GM19452 (cell line): ENCODE results near the gene ATP5F1E.
"Not testable (repeated sequence)": the region's sequence is repeated elsewhere in the genome, so short reads cannot be mapped to it uniquely, and the experiment has no call there.

Experiments
- ATAC-seq: cut with Tn5 transposase; IDR thresholded peaks from one replicate; pipeline ENCODE4 v1.9.1; 2021; ENCODE audit not compliant: unreplicated experiment

The ATP5F1E gene

DNA sequence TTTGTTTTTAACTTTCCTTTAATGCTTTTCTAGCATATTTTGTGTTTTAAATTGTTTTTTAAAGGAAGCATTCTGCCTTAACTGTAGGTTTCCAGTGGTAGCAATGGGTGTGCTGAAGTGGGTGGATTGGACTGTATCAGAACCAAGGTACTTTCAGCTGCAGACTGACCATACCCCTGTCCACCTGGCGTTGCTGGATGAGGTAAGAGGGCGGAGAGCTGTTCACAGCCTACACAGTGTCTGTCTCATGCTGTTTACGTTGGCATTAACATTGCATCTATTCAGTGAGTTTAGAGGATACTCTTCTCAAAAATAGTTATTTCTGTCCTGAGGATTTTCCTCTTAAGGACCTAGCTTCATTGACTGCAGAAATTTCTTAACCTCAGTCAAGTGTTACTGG, 39.2 kb downstream of the ATP5F1E start:
- ATAC-seq = no peak

DNA sequence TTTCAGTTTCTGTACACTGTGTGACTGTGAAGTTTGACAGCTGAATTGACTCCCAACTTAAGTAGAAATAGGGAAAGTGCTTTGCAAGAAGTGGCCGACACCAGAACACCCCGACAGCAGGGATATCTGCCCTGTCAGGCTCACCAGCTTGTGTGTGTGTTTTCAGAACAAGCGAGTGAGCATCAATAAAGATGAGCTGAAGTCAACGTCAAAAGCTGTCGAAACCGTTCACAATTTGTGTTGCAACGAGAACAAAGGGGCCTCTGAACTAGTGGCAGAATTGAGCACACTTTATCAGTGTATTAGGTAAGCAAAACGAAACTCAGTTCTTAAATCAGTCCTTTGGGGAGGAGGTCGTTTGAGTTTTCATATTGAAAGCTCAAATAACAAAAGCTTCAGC, 40.4 kb downstream of the ATP5F1E start:
- ATAC-seq = no peak

DNA sequence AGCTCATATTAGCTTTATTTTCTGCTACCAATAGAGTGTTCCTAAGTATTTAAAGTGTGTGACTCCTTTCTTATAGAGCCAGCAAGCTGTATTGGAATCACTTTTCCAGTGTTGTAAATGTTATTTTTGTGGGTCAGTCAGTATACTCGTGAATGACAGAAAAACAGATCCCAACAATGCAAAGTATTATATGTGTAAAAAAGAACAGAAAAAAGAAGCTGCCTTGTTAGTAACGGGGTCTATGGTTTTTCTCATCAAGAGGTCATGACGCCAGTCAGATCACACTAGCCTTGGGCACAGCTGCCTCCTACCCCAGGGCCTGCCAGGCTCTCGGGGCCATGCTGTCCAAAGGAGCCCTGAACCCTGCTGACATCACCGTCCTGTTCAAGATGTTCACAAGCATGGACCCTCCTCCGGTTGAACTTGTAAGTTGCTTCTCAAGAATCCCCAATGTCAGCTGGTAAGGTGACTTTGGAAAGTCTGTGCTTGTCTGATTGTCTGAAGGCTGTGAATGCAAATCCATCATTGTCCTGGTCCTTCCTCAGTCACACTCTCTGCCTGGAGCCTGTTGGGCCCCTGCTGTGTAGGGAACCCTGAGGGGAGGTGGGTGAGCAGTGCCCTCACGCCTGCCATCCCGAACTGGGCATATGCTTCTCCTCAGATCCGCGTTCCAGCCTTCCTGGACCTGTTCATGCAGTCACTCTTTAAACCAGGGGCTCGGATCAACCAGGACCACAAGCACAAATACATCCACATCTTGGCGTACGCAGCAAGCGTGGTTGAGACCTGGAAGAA, 41.3 kb downstream of the ATP5F1E start:
- no peak for ATAC-seq

DNA sequence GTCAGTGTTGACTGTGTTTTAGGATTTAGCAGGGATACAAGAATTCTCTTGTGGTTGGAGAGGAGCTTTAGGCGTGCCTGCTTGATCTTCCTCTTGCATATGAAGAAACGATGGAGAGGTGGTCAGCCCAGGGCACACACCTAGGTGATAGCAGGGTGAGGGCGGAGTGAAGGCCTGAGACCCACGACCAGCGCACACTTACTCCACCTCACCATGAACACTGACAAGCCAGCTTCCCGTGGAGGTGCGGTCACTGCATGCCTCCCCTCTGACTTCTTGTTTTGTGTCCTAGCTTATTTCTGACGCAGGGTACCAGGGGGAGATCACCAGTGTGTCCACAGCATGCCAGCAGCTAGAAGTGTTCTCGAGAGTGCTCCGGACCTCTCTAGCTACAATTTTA, 42.9 kb downstream of the ATP5F1E start:
- ATAC-seq = no peak

DNA sequence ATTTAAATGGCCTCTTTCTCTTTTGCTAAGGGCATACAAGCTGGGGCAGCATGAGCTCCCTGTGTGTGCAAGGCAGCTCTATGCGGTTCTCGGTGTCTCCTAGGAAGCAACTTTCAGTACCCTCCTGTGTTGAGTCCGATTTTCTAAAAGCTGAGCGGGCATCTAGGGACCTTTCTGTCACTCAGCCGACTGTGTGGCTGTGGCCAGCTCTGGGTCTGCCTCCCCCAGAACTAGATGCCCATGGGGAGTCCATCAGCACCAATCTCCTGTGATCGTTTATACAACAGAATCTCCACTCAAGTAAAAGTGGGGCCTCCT, 43.6 kb downstream of the ATP5F1E start:
- ATAC-seq = no peak

DNA sequence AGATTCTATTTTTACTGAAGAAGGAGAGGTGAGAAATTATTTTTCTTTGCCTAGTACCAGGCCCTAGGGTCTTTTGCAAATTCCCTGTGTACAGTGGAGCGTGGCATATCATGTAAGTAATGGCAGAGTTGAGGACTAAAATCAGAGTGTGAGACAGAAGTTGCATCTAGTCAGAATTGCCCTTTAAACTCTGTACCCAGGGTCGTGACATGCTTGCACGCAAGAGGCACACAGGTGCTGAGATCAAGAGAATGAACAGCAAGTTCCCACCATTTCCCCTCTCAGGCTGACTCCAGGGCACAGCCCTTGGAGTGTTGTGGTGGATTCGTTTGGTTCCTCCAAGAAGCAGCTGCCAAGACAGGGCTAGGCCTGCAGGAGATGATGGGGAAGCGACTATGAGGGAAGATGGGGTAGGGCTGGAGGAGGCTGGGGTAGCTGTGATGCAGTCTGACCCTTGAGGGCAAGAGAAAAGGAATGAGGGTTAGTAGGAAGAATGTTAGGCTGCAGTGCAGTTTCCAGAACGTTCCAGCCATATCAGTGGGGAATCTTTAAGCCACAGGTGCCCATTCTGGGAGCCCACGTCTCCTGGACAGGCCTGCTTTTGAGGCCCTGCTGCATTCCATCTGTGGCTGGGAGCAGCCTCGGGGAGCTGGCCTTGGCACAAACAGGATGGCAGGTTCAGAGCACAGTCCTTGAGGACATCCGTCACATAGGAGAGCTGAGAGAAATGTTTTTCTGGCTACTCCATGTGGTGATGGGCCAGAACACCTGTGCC, 44.2 kb downstream of the ATP5F1E start:
- no peak for ATAC-seq

DNA sequence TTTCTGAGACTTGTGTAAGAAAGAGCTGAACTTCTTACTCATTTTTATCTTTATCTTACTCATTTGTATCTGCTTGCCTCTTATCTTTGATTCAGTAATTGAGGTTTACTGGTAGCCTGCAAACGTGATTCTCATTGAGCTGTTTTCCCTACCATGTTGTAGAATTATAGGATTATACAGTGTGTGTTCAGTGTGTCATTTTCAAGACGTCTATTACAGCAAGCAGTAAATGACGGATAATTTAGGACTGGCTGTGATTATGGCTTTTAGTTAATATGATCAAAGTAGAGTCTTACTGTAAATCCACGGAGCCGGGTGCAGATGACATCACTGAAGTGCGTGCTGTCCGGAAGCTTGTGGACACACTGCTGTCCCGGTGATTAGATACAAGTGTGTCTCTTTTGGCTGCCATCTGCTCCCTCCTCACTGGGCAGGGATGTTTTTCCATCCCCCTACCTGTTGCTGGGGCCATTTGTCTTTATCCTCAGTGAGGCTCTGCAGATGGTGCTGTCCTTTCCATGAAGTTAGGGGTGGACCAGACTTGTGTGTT, 45.1 kb downstream of the ATP5F1E start:
- ATAC-seq = no peak

DNA sequence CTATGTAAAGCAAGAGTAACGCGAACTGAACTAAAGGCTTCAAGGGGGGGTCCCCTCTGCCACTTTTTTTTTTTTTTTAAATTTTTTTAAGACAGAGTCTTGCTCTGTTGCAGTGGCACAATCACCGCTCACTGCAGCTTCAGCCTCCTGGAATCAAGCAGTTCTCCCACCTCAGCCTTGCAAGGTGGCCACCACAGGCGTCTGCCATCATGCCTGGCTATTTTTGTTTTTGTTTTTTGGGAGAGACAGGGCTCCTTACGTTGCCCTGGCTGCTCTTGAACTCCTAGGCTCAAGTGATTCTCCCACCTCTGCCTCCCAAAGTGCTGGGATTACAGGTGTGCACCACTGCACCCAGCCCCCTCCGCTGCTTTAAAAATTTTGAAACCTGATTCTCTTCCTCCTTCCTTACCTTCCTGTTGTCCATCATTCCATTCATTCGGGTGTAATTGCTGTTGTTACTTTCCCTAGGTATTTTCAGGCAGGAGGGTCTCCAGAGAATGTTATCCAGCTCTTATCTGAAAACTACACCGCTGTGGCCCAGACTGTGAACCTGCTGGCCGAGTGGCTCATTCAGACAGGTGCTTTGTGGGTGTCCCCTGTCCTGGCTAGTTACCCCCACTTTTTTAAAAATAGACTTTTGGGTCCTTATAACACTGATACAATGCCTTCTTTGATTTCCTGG, 45.7 kb downstream of the ATP5F1E start:
- no peak for ATAC-seq

DNA sequence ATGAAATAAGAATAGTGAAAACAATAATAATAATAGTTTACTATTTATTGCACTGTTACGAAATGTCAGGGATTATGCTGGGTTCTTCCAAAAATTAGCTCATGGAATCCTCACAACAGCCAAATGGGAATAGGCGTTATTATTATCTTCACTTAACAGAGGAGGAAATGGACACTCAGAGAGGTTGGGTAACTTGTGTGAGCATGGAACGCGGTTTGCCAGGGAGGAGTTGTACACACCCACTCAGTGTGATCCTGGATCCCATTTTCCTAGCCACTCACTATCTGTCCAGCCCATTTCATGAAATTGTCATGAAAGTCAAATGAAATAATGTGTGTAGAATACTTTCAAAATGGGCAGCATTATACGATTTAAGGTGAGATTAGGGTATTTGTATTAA, 46.5 kb downstream of the ATP5F1E start:
- ATAC-seq = no peak

DNA sequence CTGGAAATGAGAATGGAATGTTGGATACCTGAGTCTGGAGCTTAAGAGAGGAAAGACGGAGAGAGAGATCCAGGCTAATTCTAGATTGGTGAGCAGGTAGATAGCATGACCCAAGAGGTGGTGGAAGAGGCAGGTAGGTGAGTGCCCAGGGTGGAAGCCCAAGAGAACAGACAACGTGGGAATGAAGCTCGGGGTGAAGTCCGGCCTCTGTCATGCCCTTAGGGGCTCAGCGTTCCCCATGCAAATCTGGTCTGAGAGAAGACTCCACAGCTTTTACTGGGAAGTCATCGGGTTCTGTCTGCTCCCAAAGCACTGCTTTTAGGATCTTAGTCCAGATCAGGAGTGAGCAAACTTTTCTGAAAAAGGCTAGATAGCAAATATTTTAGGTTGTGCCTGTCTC, 47.4 kb downstream of the ATP5F1E start:
- no peak for ATAC-seq

DNA sequence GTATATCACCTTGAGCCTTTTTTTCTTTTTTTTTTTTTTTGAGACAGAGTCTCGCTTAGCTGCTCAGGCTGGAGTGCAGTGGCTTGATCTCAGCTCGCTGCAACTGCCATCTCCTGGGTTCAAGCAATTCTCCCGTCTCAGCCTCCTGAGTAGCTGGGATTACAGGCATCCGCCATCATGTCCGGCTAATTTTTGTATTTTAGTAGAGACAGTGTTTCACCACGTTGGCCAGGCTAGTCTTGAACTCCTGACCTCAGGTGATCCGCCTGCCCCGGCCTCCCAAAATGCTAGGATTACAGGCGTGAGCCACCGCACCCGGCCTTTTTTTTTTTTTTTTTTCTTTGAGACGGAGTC, 49.0 kb downstream of the ATP5F1E start:
- not testable (repeated sequence) for ATAC-seq

DNA sequence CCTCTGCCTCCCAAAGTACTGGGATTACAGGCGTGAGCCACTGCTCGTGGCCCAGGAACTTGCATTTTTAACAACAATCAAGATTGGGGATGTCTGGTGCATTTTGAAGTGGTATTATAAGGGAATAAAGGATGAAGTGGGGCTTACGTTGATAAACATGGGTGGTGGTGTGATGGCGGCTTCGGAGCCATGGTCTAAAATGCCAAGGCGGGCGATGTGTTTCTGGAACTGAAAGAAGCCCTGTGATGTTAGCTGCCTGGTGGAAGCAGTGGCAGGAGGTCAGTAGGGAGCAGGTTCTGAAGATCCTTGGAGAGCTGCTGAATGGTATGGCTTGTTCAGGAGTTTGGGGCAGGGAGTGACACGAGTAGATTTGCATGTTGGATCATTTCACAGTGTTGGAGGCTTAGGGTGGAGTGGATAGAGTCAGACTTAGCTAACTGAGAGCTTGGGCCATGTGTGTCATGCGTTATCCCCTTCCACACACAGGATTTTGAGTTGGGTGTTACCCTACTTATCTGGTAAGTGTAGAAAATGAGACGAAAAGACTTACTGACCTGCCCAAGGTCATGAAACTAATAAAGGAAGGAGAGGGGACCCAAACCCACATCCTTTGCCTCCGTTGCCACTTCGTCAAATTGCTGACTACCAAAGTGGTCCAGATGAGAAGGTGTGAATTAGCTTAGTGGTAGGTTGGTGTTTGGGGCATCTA, 49.6 kb downstream of the ATP5F1E start:
- ATAC-seq = no peak

DNA sequence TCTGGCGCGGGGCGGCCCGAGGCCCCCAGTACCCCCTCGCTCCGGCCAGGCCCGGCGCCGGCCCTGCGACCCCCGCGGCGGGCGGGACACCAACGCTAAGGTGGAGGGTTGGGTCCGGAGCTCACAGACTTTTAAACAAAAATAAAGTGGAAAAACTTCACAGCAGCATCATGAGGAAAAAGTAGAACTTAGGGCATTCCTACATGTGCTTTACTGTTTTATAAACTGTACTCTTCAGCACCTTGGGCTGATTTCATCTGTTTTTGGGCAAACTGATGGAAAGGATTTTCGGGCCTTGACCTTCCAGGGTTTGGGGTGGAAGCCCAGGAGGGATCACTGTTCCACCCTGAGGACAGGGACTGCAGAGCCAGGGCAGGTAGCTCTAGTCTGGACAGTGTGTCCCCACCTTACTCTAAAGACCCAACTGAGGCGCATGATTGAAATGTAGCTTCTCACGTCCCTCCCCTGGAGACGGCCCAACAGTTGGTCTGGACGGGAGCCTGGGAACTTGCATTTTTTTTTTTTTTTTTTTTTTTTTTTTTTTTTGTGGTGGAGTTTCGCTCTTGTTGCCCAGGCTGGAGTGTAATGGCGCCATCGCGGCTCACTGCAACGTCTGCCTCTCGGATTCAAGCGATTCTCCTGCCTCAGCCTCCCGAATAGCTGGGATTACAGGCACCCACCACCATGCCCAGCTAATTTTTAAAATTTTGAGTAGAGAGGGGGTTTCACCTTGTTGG, 50.3 kb downstream of the ATP5F1E start:
- no peak for ATAC-seq

DNA sequence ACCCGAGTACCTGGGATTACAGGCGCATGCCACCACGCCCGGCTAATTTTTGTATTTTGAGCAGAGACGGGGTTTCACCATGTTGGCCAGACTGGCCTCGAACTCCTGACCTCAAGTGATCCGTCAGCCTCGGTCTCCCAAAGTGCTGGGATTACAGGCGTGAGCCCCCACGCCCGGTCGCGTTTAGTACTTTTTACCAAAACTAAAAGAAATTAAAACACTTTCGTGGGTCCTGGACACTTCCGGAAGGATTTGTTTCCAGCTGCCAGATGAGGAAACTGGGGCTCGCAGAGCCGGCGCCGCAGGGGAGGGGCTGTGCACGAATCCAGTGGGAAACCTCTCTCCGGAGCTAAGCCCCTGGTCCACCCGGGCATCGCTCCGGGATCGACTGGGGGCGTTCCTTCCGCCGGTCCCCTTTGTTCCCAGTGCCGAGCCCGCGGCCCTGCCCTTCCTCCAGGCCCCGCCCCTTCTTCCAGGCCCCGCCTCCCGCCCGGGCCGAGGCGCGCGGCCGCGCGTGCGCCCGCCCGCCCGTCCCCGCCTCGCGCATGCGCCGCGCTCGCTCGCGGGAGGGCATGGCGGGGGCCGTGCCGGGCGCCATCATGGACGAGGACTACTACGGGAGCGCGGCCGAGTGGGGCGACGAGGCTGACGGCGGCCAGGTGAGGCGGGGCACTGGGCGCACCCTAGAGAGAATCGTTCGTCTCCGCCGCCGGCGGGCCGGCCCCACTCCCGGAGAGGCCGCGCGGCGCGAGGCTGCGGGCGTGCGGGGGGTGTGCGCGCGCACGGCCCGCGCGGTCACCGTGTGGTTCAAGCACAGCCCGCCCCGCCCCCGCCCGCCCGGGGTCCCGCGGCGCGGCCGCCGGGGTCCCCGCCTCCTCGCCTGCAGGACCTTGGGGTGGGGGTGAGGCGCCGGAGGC, 51.2 kb downstream of the ATP5F1E start, which contains the start of gene NELFCD:
Gene NELFCD (plus strand): TSS at position 546 of the 917 bp plus-strand sequence. CDS start 54 bp downstream, at position 600.
- ATAC-seq = peak; percentile 76

DNA sequence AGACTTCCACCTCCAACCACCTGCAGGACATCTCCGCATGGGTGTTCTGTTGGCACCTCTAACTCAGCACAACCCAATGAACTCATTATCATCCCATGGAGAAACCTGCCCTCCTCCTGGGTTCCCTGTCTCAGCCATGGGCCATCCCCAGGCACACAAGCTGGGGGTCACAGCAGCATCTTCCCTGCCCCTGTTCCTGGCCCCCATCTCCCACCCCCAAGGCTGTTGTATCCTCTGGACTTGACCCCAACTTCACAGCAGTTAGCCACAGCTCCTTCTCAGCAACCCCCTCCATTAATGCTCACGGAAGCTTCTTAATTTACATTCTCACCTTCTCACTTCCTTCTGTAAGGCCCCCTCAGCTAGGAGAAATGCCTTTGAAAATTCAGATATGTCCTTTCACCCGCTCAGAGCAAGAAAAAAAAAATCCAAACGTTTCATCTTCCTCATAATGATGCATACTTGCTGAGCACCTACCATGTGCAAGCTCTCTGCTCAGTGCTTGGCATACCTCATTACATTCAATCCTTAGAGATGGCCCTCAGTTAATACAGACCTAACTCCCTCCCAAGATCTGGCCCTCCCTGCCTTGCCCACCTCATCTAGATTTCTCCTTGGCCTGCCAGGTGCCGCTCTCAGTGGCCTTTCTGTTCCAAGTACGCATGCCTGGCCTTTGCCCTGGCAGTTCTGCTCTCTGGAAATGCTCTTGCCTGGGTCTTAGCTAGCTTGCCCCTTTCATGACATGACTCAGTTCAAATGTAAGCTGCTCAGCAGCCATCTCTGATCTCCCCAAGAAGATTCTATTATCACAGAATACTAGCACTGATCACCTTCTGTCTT, 53.6 kb downstream of the ATP5F1E start:
- no peak for ATAC-seq

DNA sequence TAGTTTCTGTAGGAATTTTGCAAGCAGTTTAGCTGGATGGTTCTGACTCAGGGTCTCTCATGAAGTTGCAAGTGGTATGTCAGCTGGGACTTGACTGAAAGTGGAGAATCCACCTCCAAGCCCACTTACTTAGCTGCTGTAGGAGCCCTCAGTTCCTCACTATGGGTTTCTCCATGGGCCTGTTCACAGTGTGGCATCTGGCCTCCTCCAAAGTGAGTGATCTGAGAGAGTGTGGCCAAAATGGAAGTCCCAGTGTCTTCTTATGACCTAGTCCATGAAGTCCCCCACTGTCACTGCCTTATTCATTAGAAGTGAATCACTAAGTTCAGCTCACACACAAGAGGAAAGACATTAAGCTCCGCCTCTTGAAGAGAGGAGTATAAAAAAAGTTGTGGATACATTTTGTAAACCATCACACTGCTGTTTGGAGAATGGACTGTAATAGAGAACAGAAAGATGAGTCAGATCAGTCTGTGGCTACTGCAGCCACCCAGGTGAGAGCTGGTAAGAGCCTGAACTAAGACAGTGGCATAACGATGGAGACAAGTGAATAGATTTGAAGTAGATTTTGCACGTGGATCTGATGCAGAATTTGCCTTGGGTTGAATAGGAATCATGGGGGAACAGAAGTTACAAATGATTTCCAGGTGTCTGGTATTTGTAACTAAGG, 55.9 kb downstream of the ATP5F1E start:
- ATAC-seq = no peak
